ENCODE data around the gene CUL4A.
A peak's percentile ranks its signal among the peaks of the same experiment; 100 is the strongest.
"Not testable (repeated sequence)": the region's sequence is repeated elsewhere in the genome, so short reads cannot be mapped to it uniquely, and the experiment has no call there.

Gene CUL4A

DNA sequence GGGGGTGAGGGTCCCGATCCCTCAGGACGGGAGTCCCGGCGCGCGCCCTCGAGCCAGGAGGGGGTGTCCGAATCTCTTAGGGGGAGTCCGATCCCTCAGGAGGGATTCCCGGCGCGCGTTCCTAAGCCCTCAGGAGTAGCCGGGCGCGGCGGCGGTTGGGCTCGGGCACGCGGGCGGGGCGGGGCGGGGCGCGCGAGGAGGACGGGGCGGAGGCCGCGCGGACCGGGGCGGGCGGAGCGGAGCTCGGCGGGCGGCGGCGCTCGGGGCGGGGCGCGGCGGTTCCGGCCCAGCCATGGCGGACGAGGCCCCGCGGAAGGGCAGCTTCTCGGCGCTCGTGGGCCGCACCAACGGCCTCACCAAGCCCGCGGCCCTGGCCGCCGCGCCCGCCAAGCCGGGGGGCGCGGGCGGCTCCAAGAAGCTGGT lies at the start of gene CUL4A:
Gene CUL4A, plus strand, starts transcription at position 278 of the 423 bp plus-strand sequence. Its CDS starts 15 bp downstream, at position 293.
- peak; percentile 64 for DNase-seq

- DNase-seq, result no peak
These were observed 49.7 kb upstream of the CUL4A start for GRCh38 chr13:113159701-113160100.

GRCh38 chr13:113160983-113161382 lies 48.4 kb upstream of the CUL4A start:
- no peak for DNase-seq

- no peak for DNase-seq
These were observed 48.0 kb upstream of the CUL4A start for GRCh38 chr13:113161433-113161832.

DNA sequence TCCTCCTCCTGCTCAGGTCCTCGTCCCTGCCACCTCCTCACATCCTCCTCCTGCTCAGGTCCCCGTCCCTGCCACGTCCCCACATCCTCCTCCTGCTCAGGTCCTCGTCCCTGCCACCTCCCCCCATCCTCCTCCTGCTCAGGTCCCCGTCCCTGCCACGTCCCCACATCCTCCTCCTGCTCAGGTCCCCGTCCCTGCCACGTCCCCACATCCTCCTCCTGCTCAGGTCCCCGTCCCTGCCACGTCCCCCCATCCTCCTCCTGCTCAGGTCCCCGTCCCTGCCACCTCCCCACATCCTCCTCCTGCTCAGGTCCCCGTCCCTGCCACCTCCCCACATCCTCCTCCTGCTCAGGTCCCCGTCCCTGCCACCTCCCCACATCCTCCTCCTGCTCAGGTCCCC lies 47.4 kb upstream of the CUL4A start:
- DNase-seq, result not testable (repeated sequence)

DNA sequence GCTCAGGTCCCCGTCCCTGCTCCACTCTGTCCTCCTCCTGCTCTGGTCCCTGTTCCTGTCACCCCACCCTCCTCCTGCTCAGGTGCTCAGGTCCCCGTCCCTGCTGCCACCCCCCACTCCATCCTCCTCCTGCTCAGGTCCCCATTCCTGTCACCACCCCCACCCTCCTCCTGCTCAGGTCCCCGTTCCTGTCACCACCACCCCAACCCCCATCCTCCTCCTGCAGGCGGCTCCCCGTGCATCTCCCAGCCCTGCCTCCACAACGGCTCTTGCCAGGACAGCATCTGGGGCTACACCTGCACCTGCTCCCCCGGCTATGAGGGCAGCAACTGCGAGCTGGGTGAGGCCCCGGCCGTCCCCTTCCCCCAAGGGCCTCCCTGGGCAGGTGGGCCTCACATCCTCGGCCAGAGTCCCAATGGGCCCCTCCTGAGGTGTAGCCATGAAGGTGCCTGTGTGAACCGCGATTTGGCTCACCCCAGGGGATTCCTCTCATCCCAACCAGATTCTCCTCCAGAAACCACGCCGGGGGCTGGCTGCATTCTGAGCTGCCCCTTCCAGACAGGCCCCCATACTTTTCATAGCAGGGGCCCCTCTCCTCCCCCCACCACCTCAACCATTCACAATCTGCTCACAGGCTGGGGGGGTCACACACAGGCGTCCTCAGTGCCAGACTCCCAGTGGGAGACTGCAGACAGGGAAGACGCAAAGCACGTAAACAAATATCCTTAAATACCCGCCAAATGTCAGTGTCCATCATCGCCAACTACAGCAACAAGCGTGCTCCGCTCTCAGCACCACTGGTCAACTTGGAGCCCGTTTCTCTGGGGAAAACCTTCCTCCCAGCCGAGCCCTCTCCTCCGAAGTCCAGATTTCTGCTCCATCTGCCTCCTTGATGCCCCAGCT lies 46.4 kb upstream of the CUL4A start:
- DNase-seq, result no peak

- DNase-seq, result no peak
These were observed 44.9 kb upstream of the CUL4A start for GRCh38 chr13:113164492-113164891.

DNA sequence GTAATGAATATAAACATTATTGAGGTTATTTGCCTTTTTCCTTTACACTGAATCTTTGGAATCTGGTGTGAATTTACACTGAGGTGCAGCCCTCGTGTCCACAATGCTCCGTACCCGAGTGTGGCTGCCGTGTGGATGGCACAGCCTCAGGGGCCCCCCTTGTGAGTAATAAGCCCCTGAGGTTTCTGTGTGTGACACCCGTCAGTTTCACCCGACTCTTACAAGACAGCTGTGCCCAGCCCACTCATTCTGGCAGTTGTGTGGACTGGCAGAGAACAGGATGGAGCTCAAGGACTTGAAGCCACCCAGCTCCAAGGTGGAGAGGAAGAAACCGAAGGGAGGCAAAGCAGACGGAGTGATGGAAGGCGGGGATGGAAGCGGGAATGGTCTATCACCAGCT lies 43.1 kb upstream of the CUL4A start:
- DNase-seq, result no peak

DNA sequence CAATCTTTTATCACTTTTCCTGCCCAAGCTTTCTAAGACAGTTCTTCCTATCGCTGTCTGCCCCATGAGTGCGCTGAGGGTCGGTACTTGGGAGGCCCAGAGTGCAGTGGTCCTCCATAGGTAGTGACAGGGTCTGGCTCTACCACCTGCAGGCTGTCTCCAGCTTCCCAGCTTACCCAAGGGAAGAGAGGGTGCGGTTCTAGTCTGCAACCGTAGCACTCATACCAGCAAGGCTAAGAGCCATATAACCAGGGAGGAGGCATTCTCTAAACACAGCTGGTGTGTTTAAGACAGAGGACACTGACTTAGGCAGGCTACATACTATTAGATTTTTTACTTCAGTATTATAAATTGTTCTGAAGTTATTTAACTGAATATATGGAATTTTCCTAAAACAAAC lies 42.7 kb upstream of the CUL4A start:
- DNase-seq, result no peak

DNA sequence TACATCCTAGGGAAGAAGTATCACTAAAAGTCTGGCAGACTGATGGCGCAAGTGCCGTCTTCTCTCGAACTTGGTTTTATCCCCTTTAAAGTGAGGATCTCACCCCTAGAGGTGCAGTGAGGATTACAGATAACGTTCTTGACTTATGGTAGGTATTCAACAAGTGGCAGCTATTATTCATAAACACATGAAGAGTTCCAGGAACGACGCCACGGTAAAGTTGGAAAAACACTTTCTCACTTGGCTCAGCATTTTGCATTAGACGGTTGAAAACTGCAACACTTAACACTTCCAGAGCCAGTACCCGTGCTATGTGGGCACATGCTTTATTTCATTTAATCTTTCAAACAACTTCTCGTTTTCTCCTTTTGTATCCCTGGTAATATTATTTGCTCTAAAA lies 42.3 kb upstream of the CUL4A start:
- DNase-seq, result no peak

DNA sequence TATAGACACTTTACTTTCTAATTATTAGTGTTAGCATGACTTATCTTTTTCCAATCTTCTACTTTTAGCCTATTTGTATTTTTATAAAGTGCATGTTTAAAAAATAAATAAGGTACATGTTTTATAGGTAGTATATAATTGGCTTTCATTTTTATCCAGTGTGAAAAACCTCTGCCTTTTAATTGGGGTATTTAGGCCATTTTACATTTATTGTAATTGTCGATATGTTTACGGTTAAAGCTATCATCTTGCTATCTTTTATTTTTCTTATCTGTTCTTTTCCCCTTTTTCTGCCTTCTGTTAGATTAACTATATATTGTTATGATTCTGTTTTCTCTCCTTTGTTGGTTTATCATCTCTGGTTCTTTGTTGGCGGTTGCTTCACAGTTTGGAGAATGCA lies 41.8 kb upstream of the CUL4A start:
- no peak for DNase-seq

GRCh38 chr13:113168211-113168610 lies 41.2 kb upstream of the CUL4A start:
- DNase-seq, result no peak

- no peak for DNase-seq
These were observed 39.8 kb upstream of the CUL4A start for GRCh38 chr13:113169277-113170272.

GRCh38 chr13:113170511-113170910 lies 38.9 kb upstream of the CUL4A start:
- no peak for DNase-seq

GRCh38 chr13:113171250-113172125 lies 37.9 kb upstream of the CUL4A start:
- DNase-seq, result no peak

- DNase-seq, result no peak
These were observed 36.9 kb upstream of the CUL4A start for GRCh38 chr13:113172419-113172926.

GRCh38 chr13:113176280-113176679 lies 33.1 kb upstream of the CUL4A start:
- DNase-seq, result no peak

GRCh38 chr13:113176822-113177221 lies 32.6 kb upstream of the CUL4A start:
- DNase-seq, result no peak

DNA sequence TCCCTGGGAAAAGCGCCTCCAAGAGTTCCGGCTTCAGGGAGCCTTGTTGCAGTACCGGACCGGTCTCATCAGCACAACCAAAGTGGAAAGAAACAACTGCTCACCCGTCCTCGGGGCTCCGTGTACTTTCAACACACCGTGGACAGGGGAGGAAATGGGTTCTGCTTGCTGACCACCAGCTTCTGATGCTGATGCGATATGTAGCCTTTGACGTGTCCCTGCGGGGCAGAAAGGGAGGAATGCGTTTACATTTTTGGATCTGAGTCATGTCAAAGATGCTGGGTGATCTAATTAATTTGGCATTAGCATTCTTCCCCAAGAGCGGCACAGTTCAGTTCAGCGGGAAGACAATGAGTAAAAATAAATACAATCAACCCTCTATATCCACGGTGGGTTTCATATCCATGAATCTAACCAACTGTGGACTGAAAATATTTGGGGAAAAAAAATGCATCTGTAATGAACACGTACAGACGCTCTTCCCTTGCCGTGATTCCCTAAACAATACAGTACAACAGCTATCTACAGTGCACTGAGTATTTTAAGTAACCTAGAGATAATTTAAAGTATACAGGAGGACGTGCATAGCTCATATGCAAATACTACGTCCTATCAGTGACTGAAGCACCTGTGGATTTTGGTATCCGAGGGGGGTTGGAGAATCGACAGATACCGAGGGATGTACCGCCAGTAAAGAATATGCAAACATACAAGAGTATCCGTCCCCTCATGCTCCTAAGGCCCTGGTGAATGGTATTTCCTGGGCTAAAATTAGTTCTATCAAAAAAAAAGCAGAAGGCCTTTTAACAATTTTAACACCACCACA lies 31.1 kb upstream of the CUL4A start:
- DNase-seq, result no peak

- DNase-seq, result no peak
These were observed 30.6 kb upstream of the CUL4A start for GRCh38 chr13:113178896-113179167.

GRCh38 chr13:113179374-113180230 lies 29.8 kb upstream of the CUL4A start:
- no peak for DNase-seq

Data from activated effector memory CD4-positive, alpha-beta T cell treated with Interleukin-2 at 50 U/mL for 16 hours (primary cell).